HG03039 (cell line): ENCODE results near the gene ZCWPW1.
"Not testable (repeated sequence)": the region's sequence is repeated elsewhere in the genome, so short reads cannot be mapped to it uniquely, and the experiment has no call there.

Experiments
- ATAC-seq: cut with Tn5 transposase; IDR thresholded peaks from one replicate; pipeline ENCODE4 v1.9.1; 2021; ENCODE audit warnings: mild to moderate bottlenecking, moderate library complexity; ENCODE audit not compliant: unreplicated experiment

The ZCWPW1 gene

GRCh38 chr7:100356416-100357068 lies 72.0 kb downstream of the ZCWPW1 start:
- no peak for ATAC-seq

GRCh38 chr7:100353685-100354330 lies 74.7 kb downstream of the ZCWPW1 start:
- no peak for ATAC-seq

- no peak for ATAC-seq
Observed at GRCh38 chr7:100352984-100353684, 75.4 kb downstream of the ZCWPW1 start.

- ATAC-seq: not testable (repeated sequence)
Observed at GRCh38 chr7:100352230-100352781, 76.2 kb downstream of the ZCWPW1 start.

- ATAC-seq: no peak
Observed at GRCh38 chr7:100351657-100352058, 76.8 kb downstream of the ZCWPW1 start.
